ENCODE results near the gene ACP7.

The ACP7 gene

DNA sequence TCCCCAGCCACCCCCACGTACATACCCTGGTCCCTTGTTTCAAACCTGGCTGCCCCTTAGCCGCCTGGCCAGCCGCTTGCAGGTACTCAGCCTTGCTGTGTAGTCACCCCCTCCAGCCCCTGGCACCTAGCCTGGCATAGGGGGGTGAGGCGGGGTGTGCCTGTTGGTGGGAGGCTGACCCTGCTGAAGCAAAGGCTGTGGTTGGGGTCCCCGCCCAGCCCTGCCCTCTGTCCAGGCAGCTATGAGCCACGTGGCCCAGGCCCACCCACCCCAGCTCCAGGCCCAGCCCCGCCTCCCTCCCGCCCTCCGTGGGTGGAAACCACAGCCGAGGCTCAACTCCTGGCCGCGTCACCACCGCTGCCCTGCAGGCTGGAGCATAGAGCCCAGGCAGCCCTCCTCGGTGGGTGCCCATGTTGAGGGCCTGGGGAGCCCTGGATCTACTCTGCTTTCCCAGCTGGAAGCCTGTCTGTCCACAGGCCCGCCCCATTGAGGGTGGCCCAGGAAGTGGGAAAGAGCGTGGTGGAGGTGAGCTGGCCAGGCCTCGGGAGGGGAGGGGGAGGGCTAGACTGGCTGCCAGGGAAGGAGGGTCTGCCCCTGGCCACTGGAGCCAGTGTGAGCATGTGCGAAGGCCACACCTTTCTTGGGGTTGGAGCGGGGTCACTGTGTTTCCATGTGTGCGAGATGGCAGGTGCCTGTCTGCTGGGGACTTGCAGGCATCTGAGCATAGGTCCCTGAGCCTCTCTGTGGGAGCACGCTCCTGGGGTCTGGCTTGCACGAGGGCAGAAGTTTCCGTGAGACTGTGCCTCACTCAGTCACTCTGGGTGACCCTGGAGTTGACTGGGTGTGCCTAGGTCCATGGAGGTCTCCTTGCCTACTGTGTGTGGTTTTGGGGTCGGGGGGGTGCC, 72.4 kb downstream of the ACP7 start:
- no peaks in the 10 kb centered on the region for H4K20me1 ChIP-seq (ENCODE audit: control insufficient read depth, insufficient read depth, low read depth, low read length)
- H3K4me3 ChIP-seq (ENCODE audit: low read length) = no peak overlapping the region
- H3K36me3 ChIP-seq (ENCODE audit: control insufficient read depth, low read length) = no peaks in the 10 kb centered on the region
- no peak for TF ChIP-seq EZH2phosphoT487 (IDR thresholded peaks at IDR 0.05; ENCODE audit: borderline replicate concordance, low read length)
- TF ChIP-seq CTCF (IDR thresholded peaks at IDR 0.05; ENCODE audit: low read depth, low read length, poor library complexity, severe bottlenecking) = no peak
- no peaks in the 10 kb centered on the region for H3K27me3 ChIP-seq (ENCODE audit: control insufficient read depth, low read length)
- no peaks in the 10 kb centered on the region for H3K4me1 ChIP-seq (ENCODE audit: control insufficient read depth, low read length)
- no peak overlapping the region for H3K4me2 ChIP-seq (ENCODE audit: low read length)
- no peaks in the 10 kb centered on the region for H3F3A ChIP-seq (ENCODE audit: control insufficient read depth, insufficient read depth)
- H3K27ac ChIP-seq (ENCODE audit: low read depth, low read length) = no peak overlapping the region
- no peaks in the 10 kb centered on the region for H3K9me3 ChIP-seq (ENCODE audit: control insufficient read depth, insufficient read depth, low read length)
- no peaks in the 10 kb centered on the region for H3K9me2 ChIP-seq (replicated peaks; ENCODE audit: control insufficient read depth, low read length)
- H3K79me2 ChIP-seq (ENCODE audit: control insufficient read depth, low read length) = 0 out of 2 replicates have a peak, but pooled peaks cover 5% of the 10 kb centered on the region

- Histone ChIP-seq H3F3A (ENCODE audit: control insufficient read depth, insufficient read depth) (no peaks in the 10 kb centered on the region), H3K9me2 (replicated peaks; ENCODE audit: control insufficient read depth, low read length) (no peaks in the 10 kb centered on the region), H3K4me2 (ENCODE audit: low read length) (no peak overlapping the region), H3K27me3 (ENCODE audit: control insufficient read depth, low read length) (no peaks in the 10 kb centered on the region), H3K79me2 (ENCODE audit: control insufficient read depth, low read length) (0 out of 2 replicates have a peak, but pooled peaks cover 5% of the 10 kb centered on the region), H3K36me3 (ENCODE audit: control insufficient read depth, low read length) (no peaks in the 10 kb centered on the region), H3K27ac (ENCODE audit: low read depth, low read length) (no peak overlapping the region), H3K4me1 (ENCODE audit: control insufficient read depth, low read length) (no peaks in the 10 kb centered on the region), H3K4me3 (ENCODE audit: low read length) (no peak overlapping the region), H3K9me3 (ENCODE audit: control insufficient read depth, insufficient read depth, low read length) (no peaks in the 10 kb centered on the region), H4K20me1 (ENCODE audit: control insufficient read depth, insufficient read depth, low read depth, low read length) (no peaks in the 10 kb centered on the region)
- TF ChIP-seq CTCF (IDR thresholded peaks at IDR 0.05; ENCODE audit: low read depth, low read length, poor library complexity, severe bottlenecking) = no peak
These were observed 73.3 kb downstream of the ACP7 start for GRCh38 chr19:39157275-39157996.

DNA sequence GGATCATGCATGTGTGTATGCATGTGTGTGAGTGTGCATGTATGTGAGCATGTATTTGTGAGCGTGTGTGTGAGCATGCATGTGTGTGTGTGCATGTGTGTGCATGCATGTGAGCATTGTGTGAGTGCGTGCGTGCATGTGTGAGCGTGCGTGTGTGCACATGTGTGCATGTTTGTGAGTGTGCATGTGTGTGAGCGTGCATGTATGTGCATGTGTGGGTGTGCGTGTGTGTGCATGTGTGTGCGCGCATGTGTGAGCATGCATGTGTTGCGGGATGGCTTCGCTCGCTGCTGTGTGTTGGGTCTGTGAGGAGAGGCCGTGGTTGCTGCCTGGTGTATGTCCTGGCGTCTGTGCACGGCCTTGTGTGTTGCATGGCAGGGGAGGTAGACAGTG, 73.8 kb downstream of the ACP7 start:
- Histone ChIP-seq H3K79me2 (ENCODE audit: control insufficient read depth, low read length) (0 out of 2 replicates have a peak, but pooled peaks cover 5% of the 10 kb centered on the region), H3K4me3 (ENCODE audit: low read length) (no peak overlapping the region), H3K27me3 (ENCODE audit: control insufficient read depth, low read length) (no peaks in the 10 kb centered on the region), H3K36me3 (ENCODE audit: control insufficient read depth, low read length) (no peaks in the 10 kb centered on the region), H3K9me2 (replicated peaks; ENCODE audit: control insufficient read depth, low read length) (no peaks in the 10 kb centered on the region), H3K4me2 (ENCODE audit: low read length) (no peak overlapping the region), H4K20me1 (ENCODE audit: control insufficient read depth, insufficient read depth, low read depth, low read length) (no peaks in the 10 kb centered on the region), H3K4me1 (ENCODE audit: control insufficient read depth, low read length) (no peaks in the 10 kb centered on the region), H3K9me3 (ENCODE audit: control insufficient read depth, insufficient read depth, low read length) (no peaks in the 10 kb centered on the region), H3F3A (ENCODE audit: control insufficient read depth, insufficient read depth) (no peaks in the 10 kb centered on the region), H3K27ac (ENCODE audit: low read depth, low read length) (no peak overlapping the region)
- TF ChIP-seq EZH2phosphoT487 (IDR thresholded peaks at IDR 0.05; ENCODE audit: borderline replicate concordance, low read length) (no peak), CTCF (IDR thresholded peaks at IDR 0.05; ENCODE audit: low read depth, low read length, poor library complexity, severe bottlenecking) (no peak)
